Spinal cord (tissue), 10 donors: ENCODE data around the gene LCE3C. TPM values are rescaled to one million over a fixed set of nuclear protein-coding genes. Genes with fewer than 3 reads are reported as not detected.

Experiments
- DNase-seq, 6 donors: peaks; one replicate each; pipeline versions ENCODE4 v3.0.0 to v3.0.0-alpha.2; 2013 to 2015; ENCODE audit warnings: low spot score in 6 of 6, low read depth in 4 of 6
- H3K27ac ChIP-seq: one replicate; pipeline ENCODE4 v1.5.1; 2013; ENCODE audit warnings: low read depth, low read length, control low read depth
- H3K27me3 ChIP-seq: one replicate; pipeline ENCODE4 v1.6.1; 2013; ENCODE audit warnings: low read length; ENCODE audit not compliant: control insufficient read depth, insufficient read depth
- H3K36me3 ChIP-seq: one replicate; pipeline ENCODE4 v1.6.1; 2013; ENCODE audit warnings: low read length; ENCODE audit not compliant: control insufficient read depth, insufficient read depth
- H3K4me1 ChIP-seq: one replicate; pipeline ENCODE4 v1.6.1; 2013; ENCODE audit warnings: low read length; ENCODE audit not compliant: control insufficient read depth, insufficient read depth
- H3K4me3 ChIP-seq: one replicate; pipeline ENCODE4 v1.5.1; 2013; ENCODE audit warnings: low read depth, low read length, control low read depth
- H3K9me3 ChIP-seq: one replicate; pipeline ENCODE4 v1.6.1; 2013; ENCODE audit warnings: low read length; ENCODE audit not compliant: control insufficient read depth, insufficient read depth
- WGBS: methylation state at CpG from one replicate; pipeline ENCODE4 v1.1.5; 2013; ENCODE audit warnings: missing lambda C conversion rate; ENCODE audit not compliant: insufficient coverage; 5-methylcytosine and 5-hydroxymethylcytosine counted together
- polyA plus RNA-seq, 2 donors: library from polyadenylated mRNA; unstranded; fragments of 120-200 nt; gene quantifications; one replicate each; pipeline ENCODE4 v1.2.1, GENCODE V29; 2013; ENCODE audit not compliant: insufficient read length in 2 of 2
- total RNA-seq, 2 donors: library from RNA; depleted of rRNA in 1 of 2; stranded (reverse); fragments of 120-200 nt in 1 of 2; fragments of >200 nt in 1 of 2; gene quantifications; one replicate each; pipeline versions ENCODE4 v1.2.3 to v1.2.4, GENCODE V29; 2013 to 2014
- donor health status: healthy.

The LCE3C gene
- total and polyA plus RNA-seq, 4 donors: not detected

DNA sequence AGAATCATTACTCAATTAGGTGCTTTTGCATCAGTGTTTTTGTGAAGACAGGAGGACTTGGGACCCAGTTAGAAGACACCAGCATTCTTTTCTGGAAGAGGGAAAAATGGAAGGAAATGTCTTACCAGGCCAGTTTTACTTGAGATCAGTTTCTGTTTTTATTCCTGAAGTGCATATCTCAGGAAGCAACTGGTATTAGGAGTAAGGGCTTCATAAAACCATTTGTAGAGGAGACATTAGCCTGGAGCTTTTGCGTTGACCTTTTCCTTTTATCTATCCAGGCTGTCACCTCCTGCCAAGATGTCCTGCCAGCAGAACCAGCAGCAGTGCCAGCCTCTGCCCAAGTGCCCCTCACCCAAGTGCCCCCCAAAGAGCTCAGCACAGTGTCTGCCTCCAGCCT lies 13.5 kb downstream of the LCE3C start, which contains the start of gene LCE3B:
Gene LCE3B (plus strand): TSS at position 301 of the 400 bp plus-strand sequence. CDS start 0 bp downstream, at position 301.
- H3K27ac ChIP-seq: no peak within 1 kb of the TSS
- DNase-seq: no peak
- H3K9me3 ChIP-seq: peaks cover 2% of the 10 kb centered on the region
- no CpG with 5 or more reads among the region's 1 CpG for WGBS
- H3K4me1 ChIP-seq: no peaks in the 10 kb centered on the region
- H3K27me3 ChIP-seq: no peaks in the 10 kb centered on the region
- no peaks in the 10 kb centered on the region for H3K36me3 ChIP-seq
- no peak within 1 kb of the TSS for H3K4me3 ChIP-seq

- Histone ChIP-seq H3K4me1 (no peaks in the 10 kb centered on the region), H3K27ac (no peak overlapping the region), H3K36me3 (no peaks in the 10 kb centered on the region), H3K9me3 (peaks cover 2% of the 10 kb centered on the region), H3K27me3 (no peaks in the 10 kb centered on the region), H3K4me3 (no peak overlapping the region)
- 74% methylated on average over 3 of the region's 3 CpGs for WGBS
- DNase-seq: no peak
Measured at GRCh38 chr1:152621993-152622392, 22.0 kb downstream of the LCE3C start.

GRCh38 chr1:152622803-152623202 lies 22.8 kb downstream of the LCE3C start, which contains the start of gene LCE3A:
Gene LCE3A (minus strand): TSS chr1:152623103. CDS start chr1:152623103, 0 bp downstream.
- Histone ChIP-seq H3K27me3 (no peaks in the 10 kb centered on the region), H3K4me3 (no peak within 1 kb of the TSS), H3K27ac (no peak within 1 kb of the TSS), H3K4me1 (no peaks in the 10 kb centered on the region), H3K9me3 (peaks cover 2% of the 10 kb centered on the region), H3K36me3 (no peaks in the 10 kb centered on the region)
- WGBS: 70% methylated on average over 10 of the region's 10 CpGs
- DNase-seq: no peak

DNA sequence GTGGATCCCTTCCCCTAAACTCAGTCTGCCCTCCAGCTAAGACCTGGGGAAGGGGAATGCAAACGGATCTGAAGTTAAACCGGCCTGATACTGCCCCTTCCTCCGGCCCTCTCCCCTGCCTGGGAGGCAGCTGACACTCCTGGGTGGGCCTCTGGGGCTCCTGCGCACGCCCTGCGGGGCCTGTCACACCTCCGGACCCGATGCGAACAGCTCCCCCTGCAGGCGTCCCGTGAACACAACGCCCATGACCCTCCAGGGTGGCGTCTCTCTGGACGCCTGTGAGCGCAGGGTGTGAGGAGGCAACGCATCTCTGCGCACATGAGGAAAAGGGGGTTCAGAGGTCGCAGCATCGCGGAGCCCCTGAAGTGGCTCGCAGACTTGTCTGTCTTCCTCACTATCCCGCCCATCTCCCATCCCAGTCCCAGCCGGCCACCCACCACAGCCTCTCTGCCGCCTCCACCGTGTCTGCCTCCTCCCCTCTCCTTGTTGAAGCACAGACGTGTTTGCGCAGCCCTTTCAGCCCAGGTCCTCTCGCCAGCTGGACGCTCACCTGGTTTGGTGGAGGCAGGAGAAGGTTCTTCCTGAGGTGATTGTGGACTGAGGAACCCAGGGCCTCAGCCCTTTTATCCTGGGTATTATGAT lies 23.3 kb downstream of the LCE3C start:
- Histone ChIP-seq H3K4me1 (no peaks in the 10 kb centered on the region), H3K27me3 (no peaks in the 10 kb centered on the region), H3K36me3 (no peaks in the 10 kb centered on the region), H3K9me3 (no peaks in the 10 kb centered on the region), H3K27ac (no peak overlapping the region), H3K4me3 (no peak overlapping the region)
- 19% methylated on average over 24 of the region's 29 CpGs for WGBS
- DNase-seq: no peak

DNA sequence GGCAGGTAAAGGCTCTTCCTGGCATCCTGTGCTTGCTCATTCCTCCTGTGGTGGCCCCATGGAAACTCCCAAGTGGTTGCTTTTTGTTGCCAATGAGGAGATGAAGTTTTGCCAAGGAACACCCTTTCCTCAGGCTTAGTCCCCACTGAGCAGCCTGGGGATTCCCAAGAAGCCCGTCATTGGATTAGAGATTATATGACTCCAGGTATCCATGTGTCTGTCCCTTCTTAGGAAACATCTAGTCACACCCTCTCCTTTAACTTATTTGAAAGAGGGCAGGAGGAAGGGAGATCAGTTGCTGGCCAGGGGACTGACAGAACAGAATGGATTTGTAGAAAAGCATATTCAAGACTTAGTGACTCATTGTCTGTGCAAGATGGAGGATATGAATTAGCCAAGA lies 26.7 kb downstream of the LCE3C start:
- Histone ChIP-seq H3K36me3 (no peaks in the 10 kb centered on the region), H3K27me3 (no peaks in the 10 kb centered on the region), H3K4me1 (no peaks in the 10 kb centered on the region), H3K27ac (no peak overlapping the region), H3K9me3 (peaks cover 2% of the 10 kb centered on the region), H3K4me3 (no peak overlapping the region)
- no peak for DNase-seq
- no CpG with 5 or more reads among the region's 1 CpG for WGBS

GRCh38 chr1:152630596-152630995 lies 30.6 kb downstream of the LCE3C start:
- Histone ChIP-seq H3K4me3 (no peak overlapping the region), H3K9me3 (peaks cover 2% of the 10 kb centered on the region), H3K4me1 (no peaks in the 10 kb centered on the region), H3K27me3 (no peaks in the 10 kb centered on the region), H3K36me3 (no peaks in the 10 kb centered on the region), H3K27ac (no peak overlapping the region)
- 93% methylated on average over 1 of the region's 3 CpGs for WGBS
- no peak for DNase-seq

DNA sequence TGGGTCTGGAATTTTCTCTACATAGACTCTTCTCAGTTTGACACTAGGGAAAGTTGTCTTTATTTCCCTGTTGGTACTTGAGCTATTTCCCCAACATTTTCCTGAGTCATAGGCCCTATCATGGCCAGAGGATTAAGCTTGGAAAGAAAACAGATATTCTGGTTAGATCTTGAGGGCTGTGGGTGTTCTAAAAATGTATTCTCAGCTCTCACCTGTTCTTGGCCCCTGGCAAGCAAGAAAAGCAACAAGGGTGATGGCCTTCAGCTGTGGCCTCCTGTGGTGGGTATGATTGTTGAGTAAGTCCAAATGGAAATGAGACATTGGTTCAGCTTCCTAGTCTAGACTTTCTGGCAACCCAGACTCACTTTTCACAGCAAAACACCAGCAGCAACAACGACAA lies 40.3 kb downstream of the LCE3C start:
- Histone ChIP-seq H3K27ac (no peak overlapping the region), H3K9me3 (no peaks in the 10 kb centered on the region), H3K27me3 (no peaks in the 10 kb centered on the region), H3K36me3 (no peaks in the 10 kb centered on the region), H3K4me3 (no peak overlapping the region), H3K4me1 (no peaks in the 10 kb centered on the region)
- WGBS: 100% methylated on average over 1 of the region's 1 CpG
- no peak for DNase-seq

DNA sequence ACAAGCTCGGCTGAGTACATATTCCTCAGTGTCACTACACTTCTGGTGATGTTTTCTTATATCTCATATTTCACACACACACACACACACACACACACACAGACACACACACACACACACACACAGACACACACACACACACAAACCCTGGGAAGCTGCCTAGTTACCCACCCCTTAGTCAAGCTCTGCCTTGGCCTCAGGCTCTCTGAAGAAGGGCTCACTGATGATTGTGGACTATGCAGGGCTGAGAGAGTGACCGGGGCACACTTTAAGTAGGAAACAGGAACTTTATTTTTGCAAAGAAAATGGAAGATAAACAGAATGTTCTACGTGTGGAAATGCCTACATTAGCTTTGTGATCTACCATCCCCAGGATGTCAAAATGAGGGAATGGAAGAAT lies 43.9 kb downstream of the LCE3C start:
- no peaks in the 10 kb centered on the region for H3K4me1 ChIP-seq
- no peaks in the 10 kb centered on the region for H3K36me3 ChIP-seq
- H3K27me3 ChIP-seq: no peaks in the 10 kb centered on the region
- H3K4me3 ChIP-seq: no peak overlapping the region
- H3K9me3 ChIP-seq: no peaks in the 10 kb centered on the region
- H3K27ac ChIP-seq: no peak overlapping the region
- DNase-seq: no peak
- 60% methylated on average over 2 of the region's 3 CpGs for WGBS

GRCh38 chr1:152645146-152645545 lies 45.1 kb downstream of the LCE3C start:
- WGBS: 68% methylated on average over 2 of the region's 3 CpGs
- no peak overlapping the region for H3K4me3 ChIP-seq
- DNase-seq: no peak
- H3K36me3 ChIP-seq: no peaks in the 10 kb centered on the region
- no peaks in the 10 kb centered on the region for H3K4me1 ChIP-seq
- no peaks in the 10 kb centered on the region for H3K27me3 ChIP-seq
- H3K9me3 ChIP-seq: no peaks in the 10 kb centered on the region
- no peak overlapping the region for H3K27ac ChIP-seq

GRCh38 chr1:152646656-152647055 lies 46.6 kb downstream of the LCE3C start:
- Histone ChIP-seq H3K36me3 (no peaks in the 10 kb centered on the region), H3K4me3 (no peak overlapping the region), H3K9me3 (no peaks in the 10 kb centered on the region), H3K27me3 (no peaks in the 10 kb centered on the region), H3K27ac (no peak overlapping the region), H3K4me1 (no peaks in the 10 kb centered on the region)
- DNase-seq: no peak
